NCI-H2196 (cell line): Measurements from ENCODE around the gene SLC44A5.
"Not testable (repeated sequence)": the region's sequence is repeated elsewhere in the genome, so short reads cannot be mapped to it uniquely, and the experiment has no call there.

Experiments used
- DNase-seq: peaks from one replicate; lab custom pipeline; 2025; ENCODE audit not compliant: unreplicated experiment; lab: John Stamatoyannopoulos, UW

Gene SLC44A5

DNA sequence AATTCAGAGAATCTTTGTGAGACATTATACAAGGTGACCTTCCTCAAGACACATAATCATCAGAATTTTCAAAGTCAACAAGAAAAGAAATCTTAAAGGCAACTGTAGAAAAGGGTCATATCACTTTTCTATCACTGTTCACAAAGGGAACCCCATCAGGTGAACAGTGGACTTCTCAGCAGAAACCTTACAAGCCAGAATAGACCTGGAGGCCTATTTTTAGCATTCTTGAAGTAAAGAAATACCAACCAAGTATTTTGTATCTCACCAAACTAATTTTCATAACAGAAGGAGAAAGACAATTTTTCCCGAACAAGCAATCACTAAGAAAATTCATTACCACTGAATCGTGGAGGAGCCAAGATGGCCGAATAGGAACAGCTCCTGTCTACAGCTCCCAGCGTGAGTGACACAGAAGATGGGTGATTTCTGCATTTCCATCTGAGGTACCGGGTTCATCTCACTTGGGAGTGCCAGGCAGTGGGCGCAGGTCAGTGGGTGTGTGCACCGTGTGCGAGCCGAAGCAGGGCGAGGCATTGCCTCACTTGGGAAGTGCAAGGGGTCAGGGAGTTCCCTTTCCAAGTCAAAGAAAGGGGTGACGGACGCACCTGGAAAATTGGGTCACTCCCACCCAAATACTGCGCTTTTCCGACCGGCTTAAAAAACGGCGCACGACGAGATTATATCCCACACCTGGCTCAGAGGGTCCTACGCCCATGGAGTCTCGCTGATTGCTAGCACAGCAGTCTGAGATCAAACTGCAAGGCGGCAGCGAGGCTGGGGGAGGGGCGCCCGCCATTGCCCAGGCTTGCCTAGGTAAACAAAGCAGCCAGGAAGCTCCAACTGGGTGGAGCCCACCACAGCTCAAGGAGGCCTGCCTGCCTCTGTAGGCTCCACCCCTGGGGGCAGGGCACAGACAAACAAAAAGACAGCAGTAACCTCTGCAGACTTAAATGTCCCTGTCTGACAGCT is 235.2 kb downstream of the SLC44A5 start:
- not testable (repeated sequence) for DNase-seq

DNA sequence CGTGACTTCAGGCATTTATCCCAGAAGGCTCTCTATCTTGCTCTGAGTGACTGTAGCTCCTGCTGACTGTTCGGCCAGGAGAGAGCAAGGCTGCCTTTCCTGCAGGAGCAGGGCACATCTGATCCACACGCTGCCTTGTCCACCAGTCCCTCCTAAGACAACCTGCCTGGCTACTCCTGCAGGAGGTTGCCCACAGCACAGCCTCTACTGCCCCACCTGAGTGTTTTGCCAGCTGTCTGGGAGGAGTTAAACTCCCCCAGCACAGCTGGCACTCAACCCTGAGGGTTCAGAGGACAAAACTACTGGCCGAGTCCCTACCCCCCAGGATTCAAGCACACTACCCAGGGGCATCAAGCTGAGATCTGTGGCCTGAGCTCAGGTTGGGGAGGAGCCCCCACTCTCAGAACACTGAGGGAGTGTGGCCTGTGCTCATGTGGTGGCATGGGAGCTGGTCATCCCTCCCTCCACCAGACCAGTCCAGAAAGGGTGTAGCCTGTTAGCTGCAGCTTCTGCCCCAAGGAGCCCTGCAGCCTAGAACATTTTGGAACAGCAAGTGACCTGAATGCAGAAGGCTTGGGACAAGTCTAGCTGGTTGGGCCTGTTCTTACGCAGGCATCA is 237.3 kb downstream of the SLC44A5 start:
- no peak for DNase-seq

DNA sequence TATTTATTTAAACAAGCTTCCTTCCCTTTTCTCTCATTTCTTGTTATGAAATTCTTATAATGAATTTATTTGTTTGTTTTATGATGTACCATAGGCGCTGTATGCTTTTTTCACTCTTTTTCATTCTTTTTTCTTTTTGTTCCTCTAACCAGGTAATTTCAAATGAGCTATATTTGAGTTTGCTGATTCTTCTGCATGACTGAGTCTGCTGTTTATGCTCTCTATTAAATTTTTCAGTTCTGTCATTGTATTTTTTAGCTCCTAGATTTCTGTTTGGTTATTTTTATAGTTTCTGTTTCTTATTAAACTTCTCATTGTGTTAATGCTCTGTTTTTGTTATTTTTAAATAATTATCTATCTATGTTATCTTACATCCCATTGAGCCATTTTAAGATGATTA is 244.3 kb downstream of the SLC44A5 start:
- no peak for DNase-seq

DNA sequence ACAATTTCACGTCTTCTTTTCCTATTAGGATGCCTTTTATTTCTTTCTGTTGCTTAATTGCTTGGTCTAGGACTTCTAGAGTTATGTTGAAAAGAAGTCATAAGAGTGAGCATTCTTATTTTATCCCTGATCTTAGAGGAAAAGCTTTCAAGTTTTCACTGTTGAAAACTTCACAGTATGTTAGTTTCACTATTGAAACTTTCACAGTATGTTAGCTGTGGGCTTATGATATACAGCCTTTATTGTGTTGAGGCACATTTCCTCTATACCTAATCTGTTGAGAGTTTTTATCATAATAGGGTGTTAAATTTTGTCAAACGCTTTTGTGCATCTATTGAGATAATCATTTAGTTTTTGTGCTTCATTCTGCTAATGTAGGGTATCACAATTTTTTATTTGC is 249.7 kb downstream of the SLC44A5 start:
- DNase-seq = no peak

DNA sequence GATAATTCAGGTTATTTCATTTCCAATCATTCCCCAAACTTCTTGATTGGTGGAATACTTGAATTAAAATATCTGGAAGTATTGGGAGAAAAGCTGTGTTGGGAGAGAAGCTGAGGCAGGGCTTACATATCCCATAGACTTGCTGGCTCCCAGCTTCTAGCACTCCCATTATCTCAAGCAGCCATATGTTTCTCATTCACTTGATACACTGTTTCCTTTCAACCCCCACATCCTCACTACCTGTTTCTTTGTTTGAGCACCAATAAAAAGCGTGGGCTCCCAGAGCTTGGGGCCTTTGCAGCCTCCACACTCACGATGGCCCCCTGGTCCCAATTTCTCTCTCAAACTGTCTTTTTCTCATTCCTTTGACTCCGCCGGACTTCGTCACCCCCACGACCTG is 256.6 kb downstream of the SLC44A5 start:
- DNase-seq = not testable (repeated sequence)

DNA sequence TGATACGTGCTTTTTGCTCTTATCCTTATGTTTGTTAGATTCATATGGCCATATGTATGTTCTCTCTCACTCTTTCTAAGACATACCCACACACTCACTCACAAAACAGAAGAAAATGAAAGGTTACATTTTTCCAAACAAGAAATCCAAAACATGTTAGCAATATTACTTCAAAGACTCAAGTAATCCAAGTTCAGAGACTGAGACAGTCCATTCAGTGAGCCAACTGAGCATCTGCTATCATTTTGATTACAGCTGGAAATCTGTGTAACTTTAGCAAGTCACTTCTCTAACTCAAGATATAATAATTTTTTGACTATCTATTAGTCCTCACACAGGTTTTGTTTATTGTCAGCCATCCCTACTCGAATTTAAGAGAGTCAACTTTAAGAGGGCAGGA is 257.9 kb downstream of the SLC44A5 start:
- DNase-seq = no peak

- DNase-seq = no peak
Observed at GRCh38 chr1:75345538-75346292, 265.2 kb downstream of the SLC44A5 start.

DNA sequence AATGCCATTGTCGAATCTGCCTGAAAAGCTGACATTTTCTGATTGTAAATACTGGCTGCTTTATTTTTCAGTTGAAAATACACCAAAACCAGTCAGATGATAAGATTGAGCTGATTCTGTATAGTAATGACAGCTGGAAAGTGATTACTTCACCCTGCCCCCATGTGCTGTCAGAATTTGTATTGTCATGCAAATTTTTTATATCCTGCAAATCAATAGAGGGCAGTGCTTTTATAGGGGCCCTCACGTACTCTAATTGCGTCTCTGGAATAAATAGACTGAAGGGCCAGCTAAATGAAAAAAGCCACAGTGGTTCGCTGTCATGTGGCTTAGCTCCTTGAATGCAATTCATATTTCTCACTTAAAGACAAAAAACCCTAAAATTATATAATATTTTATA is 268.1 kb downstream of the SLC44A5 start:
- no peak for DNase-seq

- DNase-seq = no peak
Observed at GRCh38 chr1:75341537-75341936, 269.4 kb downstream of the SLC44A5 start.

DNA sequence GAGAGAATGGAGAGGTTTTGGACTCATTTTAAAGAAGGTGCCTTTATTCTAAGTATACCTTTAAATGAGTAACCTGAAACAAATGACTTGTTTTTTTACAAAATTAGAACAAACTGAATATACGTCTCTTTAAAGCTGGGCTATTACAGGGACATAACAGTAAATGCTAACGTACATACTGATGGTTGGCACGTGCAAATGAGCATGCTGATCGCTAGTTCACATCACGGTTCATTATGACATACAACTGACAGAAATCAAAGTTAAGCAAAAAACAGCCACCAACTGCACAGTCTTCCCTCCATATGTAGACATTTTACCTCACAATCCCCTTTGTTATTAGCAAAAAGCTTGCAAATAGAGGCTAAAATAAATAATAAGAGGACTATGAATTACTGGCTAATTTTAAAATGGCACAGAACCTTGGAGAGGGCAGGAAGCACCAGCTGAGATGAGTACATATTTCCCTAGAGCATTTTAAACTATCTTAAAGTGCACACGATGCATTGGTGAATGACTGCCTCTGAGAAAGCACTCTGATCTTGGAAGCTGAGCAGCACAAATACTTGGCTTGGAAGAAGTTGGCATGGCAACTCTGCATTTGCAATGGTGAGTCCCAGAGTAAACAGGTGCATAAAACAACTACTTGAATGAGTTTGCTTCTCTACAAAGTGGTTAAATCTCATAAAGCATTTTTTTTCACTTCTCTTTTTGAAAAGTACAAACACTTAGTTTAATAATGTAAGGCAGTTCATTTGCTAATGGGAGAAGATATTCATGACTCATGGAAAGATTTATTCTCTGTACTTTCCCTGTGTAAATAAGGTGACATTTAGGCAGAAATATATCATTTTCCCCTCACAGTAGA is 272.1 kb downstream of the SLC44A5 start:
- no peak for DNase-seq

GRCh38 chr1:75334876-75335389 is 276.0 kb downstream of the SLC44A5 start:
- no peak for DNase-seq

DNA sequence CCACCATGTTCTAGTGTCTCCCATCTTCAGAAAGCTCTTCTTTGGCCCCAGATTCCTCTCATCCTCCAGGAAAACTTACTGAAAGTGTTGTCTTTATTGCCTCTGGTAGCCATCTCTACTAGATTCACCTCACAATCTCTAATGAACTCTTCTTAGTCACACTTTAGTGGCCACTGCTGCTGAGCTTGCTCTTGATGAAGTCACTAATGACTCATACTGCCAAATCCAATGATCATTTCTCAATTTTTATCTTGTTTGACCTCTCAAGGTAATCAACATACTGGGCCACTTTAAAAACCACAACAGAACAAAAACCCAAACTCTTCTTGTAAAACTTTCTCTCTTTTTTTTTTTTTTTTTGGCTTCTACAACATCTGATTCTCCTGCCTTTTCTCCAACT is 280.3 kb downstream of the SLC44A5 start:
- no peak for DNase-seq

GRCh38 chr1:75328691-75329090 is 282.2 kb downstream of the SLC44A5 start:
- no peak for DNase-seq

- no peak for DNase-seq
Observed at GRCh38 chr1:75327395-75327794, 283.5 kb downstream of the SLC44A5 start.

GRCh38 chr1:75317976-75318375 is 292.9 kb downstream of the SLC44A5 start:
- no peak for DNase-seq

DNA sequence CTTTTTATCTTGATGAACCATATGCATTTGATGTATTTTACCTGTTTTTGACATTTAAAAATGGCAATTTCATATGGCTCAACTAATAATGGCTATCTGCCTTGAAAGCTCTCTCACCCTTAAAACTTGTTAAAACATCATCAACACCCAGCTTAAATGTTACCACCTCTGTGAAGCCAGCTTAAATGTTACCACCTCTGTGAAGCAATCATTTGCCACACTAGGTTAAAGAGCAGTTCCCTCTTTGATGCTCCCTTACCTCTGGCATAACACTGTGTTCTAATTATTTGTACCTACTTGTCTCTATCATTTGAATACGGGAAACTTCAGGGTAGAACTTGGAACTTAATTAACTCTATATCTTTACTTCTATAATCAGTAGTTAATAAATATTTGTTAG is 294.7 kb downstream of the SLC44A5 start:
- DNase-seq = no peak

GRCh38 chr1:75312620-75313019 is 298.3 kb downstream of the SLC44A5 start:
- DNase-seq = no peak

DNA sequence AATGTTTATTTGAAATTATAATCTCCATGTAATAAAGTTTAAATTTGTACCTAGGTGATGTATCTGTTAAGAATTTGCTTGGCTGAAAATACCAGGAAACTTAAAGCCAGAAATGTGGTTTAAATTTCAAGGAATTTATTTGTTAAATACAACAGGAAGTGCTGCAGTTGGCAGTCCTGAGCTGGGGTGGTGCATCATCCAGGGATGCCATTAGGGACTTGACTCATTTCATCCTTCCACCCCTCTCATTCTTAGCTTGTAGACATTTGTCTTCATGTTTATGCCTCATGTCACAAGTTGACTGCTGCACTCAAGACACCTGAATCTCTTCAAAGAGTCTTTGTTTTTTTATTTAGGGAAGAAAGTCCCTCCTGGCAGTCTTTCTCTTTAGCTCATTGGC is 300.8 kb downstream of the SLC44A5 start:
- no peak for DNase-seq

- no peak for DNase-seq
Observed at GRCh38 chr1:75308365-75308764, 302.5 kb downstream of the SLC44A5 start.

DNA sequence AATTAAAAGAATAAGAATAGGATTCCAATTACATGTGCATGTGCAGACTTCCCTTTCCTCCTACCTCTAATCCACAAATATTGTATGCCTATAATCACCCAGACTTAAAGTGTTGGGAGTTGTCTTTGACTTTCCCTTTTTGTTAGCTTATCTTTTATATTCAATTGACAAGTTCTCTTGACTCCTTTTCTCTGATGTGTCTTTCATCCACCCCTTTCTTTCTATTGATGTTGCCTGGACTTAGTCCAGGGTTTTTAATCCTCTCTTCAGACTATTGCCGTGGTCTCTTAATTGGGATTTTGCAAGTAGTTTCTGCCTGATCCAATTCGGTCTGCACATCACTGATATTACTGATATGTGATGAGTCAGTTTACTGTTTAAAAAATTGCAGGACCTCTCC is 305.9 kb downstream of the SLC44A5 start:
- DNase-seq = no peak

DNA sequence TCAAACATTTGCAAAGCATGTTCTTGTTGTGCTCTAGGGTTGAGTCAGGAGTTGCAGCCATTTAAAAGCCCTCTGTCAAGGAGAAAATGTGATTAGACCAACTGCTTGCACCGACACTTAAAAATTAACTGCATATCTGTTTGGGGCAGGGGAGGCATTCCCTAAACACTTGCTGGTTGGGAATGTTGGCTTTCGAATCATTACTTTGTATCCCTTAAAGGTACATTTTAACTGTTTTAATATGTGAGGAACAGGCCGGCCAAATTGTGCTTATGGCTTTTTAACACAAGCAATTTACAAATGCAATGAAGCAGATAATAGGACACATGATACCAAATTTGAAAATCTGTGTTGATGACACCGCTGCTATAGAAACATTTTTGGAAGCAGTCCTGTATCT is 317.6 kb downstream of the SLC44A5 start:
- no peak for DNase-seq
